Measurements from ENCODE around the gene EXOC7.

GRCh38 chr17:76123191-76123499, 19.6 kb upstream of the EXOC7 start:
- TF ChIP-seq CTCF (conservative IDR thresholded peaks at IDR 0.05 in 1 of 2, IDR thresholded peaks at IDR 0.05 in 1 of 2; ENCODE audit: low read depth in 1 of 2, low read length in 2 of 2): no peak
- no peak for TF ChIP-seq EZH2 (IDR thresholded peaks at IDR 0.05; ENCODE audit: low read length, missing control alignments)

All from fibroblast of lung (primary cell).